ENCODE data around the gene LMO7. TPM values are rescaled to one million over a fixed set of nuclear protein-coding genes. Genes with fewer than 3 reads are reported as not detected.

The LMO7 gene
- total and polyA plus RNA-seq, 2 of the 4 experiments (the other 2 are of a cell fraction), result 266 to 367 TPM

DNA sequence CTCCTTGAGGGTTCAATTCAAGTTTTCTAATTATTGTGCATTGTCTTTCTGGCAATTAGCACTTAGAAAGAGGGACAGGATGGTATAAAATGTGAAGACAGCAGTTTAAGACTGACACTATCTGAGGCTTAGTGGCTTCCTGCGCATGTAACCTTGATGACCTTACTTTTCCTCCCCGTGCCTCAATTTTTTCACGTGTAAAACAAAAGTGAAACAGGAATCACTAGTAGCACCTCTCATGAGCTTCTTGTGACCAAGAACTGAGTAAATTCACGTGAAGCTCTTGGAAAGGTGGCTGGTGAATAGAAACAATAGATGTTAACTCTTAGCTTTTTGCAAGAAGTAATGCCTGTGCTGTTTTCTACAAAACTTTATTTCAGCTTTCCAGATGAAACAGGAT, 233.9 kb downstream of the LMO7 start:
- Histone ChIP-seq H3K56ac (ENCODE audit: extremely low read depth, insufficient read depth, low read length) (no peak overlapping the region), H3K23ac (ENCODE audit: low read depth, low read length) (no peak overlapping the region), H3K36me3 (ENCODE audit: control insufficient read depth, insufficient read depth, low read length) (no peaks in the 10 kb centered on the region), H3K18ac (ENCODE audit: low read depth, low read length) (peak overlapping the region; percentile 11; the same call in 1 of the 2 replicates), H2BK5ac (ENCODE audit: low read depth, low read length, poor library complexity, severe bottlenecking) (no peak overlapping the region), H3K4me2 (ENCODE audit: low read depth, low read length) (peak overlapping the region; percentile 28; the same call in 1 of the 2 replicates), H4K91ac (ENCODE audit: insufficient read depth, low read depth, low read length) (no peak overlapping the region), H4K20me1 (ENCODE audit: insufficient read depth, low read length) (no peaks in the 10 kb centered on the region), H3K4ac (ENCODE audit: low read depth, low read length) (no peak overlapping the region), H2BK15ac (ENCODE audit: low read depth, low read length) (no peak overlapping the region), H4K8ac (ENCODE audit: low read depth in 2 of 2, low read length in 2 of 2) (no peak overlapping the region), H3K27me3 (ENCODE audit: control insufficient read depth, insufficient read depth, low read length) (no peaks in the 10 kb centered on the region), H2AK9ac (replicated peaks; ENCODE audit: low read depth, low read length, poor library complexity) (no peak overlapping the region), H3K79me1 (ENCODE audit: low read depth in 1 of 2, low read length in 2 of 2) (no peaks in the 10 kb centered on the region), H3K9me3 (ENCODE audit: control insufficient read depth, insufficient read depth, low read length) (no peaks in the 10 kb centered on the region), H2BK120ac (ENCODE audit: low read depth, low read length) (no peak overlapping the region), H4K5ac (ENCODE audit: low read depth, low read length) (no peak overlapping the region), H2BK20ac (ENCODE audit: low read depth, low read length) (no peak overlapping the region), H3K27ac (ENCODE audit: insufficient read depth, low read length) (no peak overlapping the region), H3K14ac (replicated peaks; ENCODE audit: low read depth, low read length) (no peak overlapping the region), H2AK5ac (ENCODE audit: low read depth, low read length) (no peak overlapping the region), H3K4me3 (ENCODE audit: insufficient read depth, low read depth, low read length) (no peak overlapping the region), H3K4me1 (ENCODE audit: control insufficient read depth, insufficient read depth, low read length) (no peaks in the 10 kb centered on the region), H2AFZ (replicated peaks; ENCODE audit: low read length, poor library complexity) (no peak overlapping the region), H3K9ac (ENCODE audit: low read depth, low read length) (no peak overlapping the region), H3K9me1 (ENCODE audit: insufficient read depth, low read length) (no peaks in the 10 kb centered on the region)
- no TSS peak for BruUV-seq (replicated peaks)
- ATAC-seq (ENCODE audit: low read depth) (no peak), DNase-seq (no peak)
- ChIA-PET CTCF (interaction anchor here (0.9 to 1.8 kb wide), 7 partner anchors 63 to 1033 kb away, joined by 3 to 9 read pairs (median 5); no protein-coding TSS in a partner anchor), POLR2A (ENCODE audit: unreplicated experiment) (no interaction called here)
- dilution Hi-C loops (cut with HindIII; ENCODE audit: low sequenced_read_pairs, unreplicated experiment) (no loop called here), in situ Hi-C loops (cut with MboI; ENCODE audit: low sequenced_read_pairs) (no loop called here), intact Hi-C loops (cut with micrococcal nuclease) (loop anchor here (1.0 to 10.0 kb wide), 5 partner anchors 173 to 1115 kb away; no protein-coding TSS in a partner anchor)
- WGBS, 2 experiments (ENCODE audit: extremely low coverage in 2 of 2, insufficient read length in 1 of 2), result no CpG with 5 or more reads among the region's 4 CpGs
- no peak for TF ChIP-seq SMC3 (IDR thresholded peaks at IDR 0.05; ENCODE audit: low read depth, low read length)
- TF ChIP-seq POLR2A (IDR thresholded peaks at IDR 0.05; ENCODE audit: low read depth, low read length), result no peak; the same call in 1 of the 2 replicates
- TF ChIP-seq, protein P1, sequence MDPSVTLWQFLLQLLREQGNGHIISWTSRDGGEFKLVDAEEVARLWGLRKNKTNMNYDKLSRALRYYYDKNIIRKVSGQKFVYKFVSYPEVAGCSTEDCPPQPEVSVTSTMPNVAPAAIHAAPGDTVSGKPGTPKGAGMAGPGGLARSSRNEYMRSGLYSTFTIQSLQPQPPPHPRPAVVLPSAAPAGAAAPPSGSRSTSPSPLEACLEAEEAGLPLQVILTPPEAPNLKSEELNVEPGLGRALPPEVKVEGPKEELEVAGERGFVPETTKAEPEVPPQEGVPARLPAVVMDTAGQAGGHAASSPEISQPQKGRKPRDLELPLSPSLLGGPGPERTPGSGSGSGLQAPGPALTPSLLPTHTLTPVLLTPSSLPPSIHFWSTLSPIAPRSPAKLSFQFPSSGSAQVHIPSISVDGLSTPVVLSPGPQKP (IDR thresholded peaks at IDR 0.05; ENCODE audit: borderline replicate concordance, low read depth, low read length), result no peak
- TF ChIP-seq FOS (IDR thresholded peaks at IDR 0.05; ENCODE audit: low read depth, low read length), result no peak
- TF ChIP-seq NFE2L2 (IDR thresholded peaks at IDR 0.05; ENCODE audit: low read depth, low read length), result no peak
- TF ChIP-seq MXI1 (IDR thresholded peaks at IDR 0.05; ENCODE audit: borderline replicate concordance, low read depth, low read length), result no peak
- no peak for TF ChIP-seq MAFK (IDR thresholded peaks at IDR 0.05; ENCODE audit: low read depth, low read length)
- no peak for TF ChIP-seq BHLHE40 (IDR thresholded peaks at IDR 0.05; ENCODE audit: low read depth, low read length)
- no peak for TF ChIP-seq MAZ (IDR thresholded peaks at IDR 0.05; ENCODE audit: borderline replicate concordance, low read depth, low read length)
- TF ChIP-seq RCOR1 (IDR thresholded peaks at IDR 0.05; ENCODE audit: insufficient replicate concordance, low read length), result no peak
- TF ChIP-seq RFX5 (IDR thresholded peaks at IDR 0.05; ENCODE audit: low read depth, low read length), result no peak
- TF ChIP-seq CHD1 (IDR thresholded peaks at IDR 0.05; ENCODE audit: low read depth, low read length), result no peak
